Calu3 (cell line): ENCODE data around the gene FBXO9. TPM values are rescaled to one million over a fixed set of nuclear protein-coding genes. Genes with fewer than 3 reads are reported as not detected.

ENCODE experiments used
- BruUV-seq: library from RNA; stranded (reverse); fragments of 400-500 nt; replicated peaks from 2 replicates; lab custom pipeline; 2021; lab: Mats Ljungman, UMichigan
- CTCF ChIA-PET: fragments of 300-600 bp; sonication (Branson Sonifier 250); formaldehyde crosslinking; loops from one replicate; lab custom pipeline; 2022; ENCODE audit warnings: antibody characterized with exemption; lab: Charles Lee
- DNase-seq: peaks from one replicate; pipeline ENCODE4 v3.0.0; 2022
- H3K27ac Mint-ChIP-seq: one replicate; pipeline ENCODE4 v1.8.0; 2022; ENCODE audit warnings: mixed read lengths; ENCODE audit not compliant: unreplicated experiment
- H3K27me3 Mint-ChIP-seq: one replicate; pipeline ENCODE4 v1.8.0; 2022; ENCODE audit warnings: mixed read lengths; ENCODE audit not compliant: unreplicated experiment
- H3K36me3 Mint-ChIP-seq: one replicate; pipeline ENCODE4 v1.8.0; 2022; ENCODE audit warnings: mild to moderate bottlenecking, moderate library complexity, mixed read lengths; ENCODE audit not compliant: insufficient read depth, unreplicated experiment
- H3K4me1 Mint-ChIP-seq: one replicate; pipeline ENCODE4 v1.8.0; 2022; ENCODE audit warnings: mild to moderate bottlenecking, low read depth, mixed read lengths; ENCODE audit not compliant: unreplicated experiment
- H3K4me3 Mint-ChIP-seq: one replicate; pipeline ENCODE4 v1.8.0; 2022; ENCODE audit warnings: mild to moderate bottlenecking, low read depth, moderate library complexity, mixed read lengths; ENCODE audit not compliant: unreplicated experiment
- H3K9me3 Mint-ChIP-seq: one replicate; pipeline ENCODE4 v1.8.0; 2022; ENCODE audit warnings: low read depth, mixed read lengths; ENCODE audit not compliant: unreplicated experiment
- CTCF ChIP-seq: fragments of 200-600 bp; IDR thresholded peaks from one replicate; pipeline ENCODE4 v1.8.0; 2022; ENCODE audit warnings: antibody characterized with exemption; ENCODE audit not compliant: unreplicated experiment
- intact Hi-C: fragments of 100-400 bp; cut with micrococcal nuclease; formaldehyde crosslinking; loops from one replicate; pipeline ENCODE4 v1.10.0; 2022; ENCODE audit not compliant: unreplicated experiment
- total RNA-seq: library from RNA; stranded (reverse); gene quantifications from 2 replicates; pipeline ENCODE4 v1.2.3, GENCODE V29; 2022

The FBXO9 gene
- total RNA-seq, 1 experiment from 2014 or later = 94.5 TPM

- no peaks in the 10 kb centered on the region for H3K36me3 Mint-ChIP-seq
- H3K27me3 Mint-ChIP-seq = no peaks in the 10 kb centered on the region
- no peak for DNase-seq
- BruUV-seq = no TSS peak
- H3K4me1 Mint-ChIP-seq = no peaks in the 10 kb centered on the region
- no peak for TF ChIP-seq CTCF
- intact Hi-C loops = no loop called here
- no peaks in the 10 kb centered on the region for H3K9me3 Mint-ChIP-seq
- no peak overlapping the region for H3K27ac Mint-ChIP-seq
- CTCF ChIA-PET = no interaction called here
- no peak overlapping the region for H3K4me3 Mint-ChIP-seq
Observed at GRCh38 chr6:53033764-53034163, 31.4 kb upstream of the FBXO9 start.

GRCh38 chr6:53035549-53036213, 29.5 kb upstream of the FBXO9 start:
- H3K36me3 Mint-ChIP-seq = no peaks in the 10 kb centered on the region
- no peaks in the 10 kb centered on the region for H3K9me3 Mint-ChIP-seq
- no peaks in the 10 kb centered on the region for H3K4me1 Mint-ChIP-seq
- no peak for TF ChIP-seq CTCF
- no TSS peak for BruUV-seq
- no peaks in the 10 kb centered on the region for H3K27me3 Mint-ChIP-seq
- intact Hi-C loops = no loop called here
- no peak overlapping the region for H3K27ac Mint-ChIP-seq
- H3K4me3 Mint-ChIP-seq = no peak overlapping the region
- CTCF ChIA-PET = no interaction called here
- no peak for DNase-seq

GRCh38 chr6:53038141-53038540, 27.1 kb upstream of the FBXO9 start:
- Mint-ChIP-seq H3K36me3 (no peaks in the 10 kb centered on the region), H3K4me1 (peaks cover 12% of the 10 kb centered on the region), H3K4me3 (no peak overlapping the region), H3K9me3 (no peaks in the 10 kb centered on the region), H3K27me3 (no peaks in the 10 kb centered on the region), H3K27ac (no peak overlapping the region)
- intact Hi-C loops = no loop called here
- no peak for TF ChIP-seq CTCF
- CTCF ChIA-PET = no interaction called here
- DNase-seq = no peak
- no TSS peak for BruUV-seq

- H3K27me3 Mint-ChIP-seq = no peaks in the 10 kb centered on the region
- no peaks in the 10 kb centered on the region for H3K36me3 Mint-ChIP-seq
Observed at GRCh38 chr6:53038596-53038995, 26.6 kb upstream of the FBXO9 start.

More at GRCh38 chr6:53038596-53038995, 26.6 kb upstream of the FBXO9 start:
- H3K27ac Mint-ChIP-seq = no peak overlapping the region
- intact Hi-C loops = no loop called here
- BruUV-seq = no TSS peak
- DNase-seq = no peak
- H3K4me3 Mint-ChIP-seq = no peak overlapping the region
- CTCF ChIA-PET = no interaction called here
- no peak for TF ChIP-seq CTCF
- peaks cover 16% of the 10 kb centered on the region for H3K4me1 Mint-ChIP-seq
- H3K9me3 Mint-ChIP-seq = no peaks in the 10 kb centered on the region
